ENCODE data around the gene UPF1. TPM values are rescaled to one million over a fixed set of nuclear protein-coding genes. Genes with fewer than 3 reads are reported as not detected.
A peak's percentile ranks its signal among the peaks of the same experiment; 100 is the strongest.

The UPF1 gene
- total and polyA plus RNA-seq, 2 of the 13 experiments (the other 11 are each of a cell fraction or from before 2014, with no cell fraction given): 16.9 to 41.8 TPM

DNA sequence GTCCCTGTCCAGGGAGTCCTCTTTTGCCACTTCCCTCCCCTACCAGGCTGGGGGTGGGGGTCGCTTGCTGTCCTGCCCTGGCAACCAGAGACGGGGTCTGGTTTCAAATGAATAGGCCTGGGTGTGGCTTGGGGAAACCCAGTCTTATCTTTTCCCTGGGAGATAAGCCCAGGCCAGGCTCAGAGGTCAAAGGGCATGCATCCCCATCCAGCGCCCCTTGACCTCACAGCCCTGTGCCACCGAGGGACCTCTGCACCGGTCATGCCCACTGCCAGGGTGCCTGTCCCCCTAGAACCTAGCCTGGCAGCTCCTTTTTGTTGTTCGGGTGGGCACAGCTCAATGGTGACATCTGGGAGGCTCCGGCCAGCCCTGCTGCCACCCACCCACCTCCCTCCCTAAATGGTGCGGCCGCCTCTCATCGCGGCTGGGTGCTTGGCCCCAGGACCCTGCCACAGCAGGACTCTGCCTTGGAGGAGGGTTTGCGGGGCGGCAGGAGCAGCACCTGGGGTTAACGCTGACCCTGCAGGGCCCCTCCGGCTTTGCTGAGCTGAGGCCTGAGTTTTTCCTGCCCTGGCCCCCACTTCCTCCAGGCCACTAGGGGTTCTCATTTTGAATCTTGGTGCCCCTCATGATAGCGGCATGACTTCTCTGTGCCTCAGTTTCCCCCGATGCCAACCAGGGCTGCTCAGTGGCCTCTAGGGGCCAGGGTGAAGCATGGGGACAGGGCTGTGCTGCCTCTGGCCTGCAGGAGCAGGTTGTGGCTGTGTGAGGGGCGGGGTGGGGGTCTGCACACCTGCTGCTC is 67.0 kb downstream of the UPF1 start (continued):
- TF ChIP-seq, protein P1, sequence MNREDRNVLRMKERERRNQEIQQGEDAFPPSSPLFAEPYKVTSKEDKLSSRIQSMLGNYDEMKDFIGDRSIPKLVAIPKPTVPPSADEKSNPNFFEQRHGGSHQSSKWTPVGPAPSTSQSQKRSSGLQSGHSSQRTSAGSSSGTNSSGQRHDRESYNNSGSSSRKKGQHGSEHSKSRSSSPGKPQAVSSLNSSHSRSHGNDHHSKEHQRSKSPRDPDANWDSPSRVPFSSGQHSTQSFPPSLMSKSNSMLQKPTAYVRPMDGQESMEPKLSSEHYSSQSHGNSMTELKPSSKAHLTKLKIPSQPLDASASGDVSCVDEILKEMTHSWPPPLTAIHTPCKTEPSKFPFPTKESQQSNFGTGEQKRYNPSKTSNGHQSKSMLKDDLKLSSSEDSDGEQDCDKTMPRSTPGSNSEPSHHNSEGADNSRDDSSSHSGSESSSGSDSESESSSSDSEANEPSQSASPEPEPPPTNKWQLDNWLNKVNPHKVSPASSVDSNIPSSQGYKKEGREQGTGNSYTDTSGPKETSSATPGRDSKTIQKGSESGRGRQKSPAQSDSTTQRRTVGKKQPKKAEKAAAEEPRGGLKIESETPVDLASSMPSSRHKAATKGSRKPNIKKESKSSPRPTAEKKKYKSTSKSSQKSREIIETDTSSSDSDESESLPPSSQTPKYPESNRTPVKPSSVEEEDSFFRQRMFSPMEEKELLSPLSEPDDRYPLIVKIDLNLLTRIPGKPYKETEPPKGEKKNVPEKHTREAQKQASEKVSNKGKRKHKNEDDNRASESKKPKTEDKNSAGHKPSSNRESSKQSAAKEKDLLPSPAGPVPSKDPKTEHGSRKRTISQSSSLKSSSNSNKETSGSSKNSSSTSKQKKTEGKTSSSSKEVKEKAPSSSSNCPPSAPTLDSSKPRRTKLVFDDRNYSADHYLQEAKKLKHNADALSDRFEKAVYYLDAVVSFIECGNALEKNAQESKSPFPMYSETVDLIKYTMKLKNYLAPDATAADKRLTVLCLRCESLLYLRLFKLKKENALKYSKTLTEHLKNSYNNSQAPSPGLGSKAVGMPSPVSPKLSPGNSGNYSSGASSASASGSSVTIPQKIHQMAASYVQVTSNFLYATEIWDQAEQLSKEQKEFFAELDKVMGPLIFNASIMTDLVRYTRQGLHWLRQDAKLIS (CRISPR knock-in tag; IDR thresholded peaks at IDR 0.05): no peak
- no peak for TF ChIP-seq ZNF720 (CRISPR knock-in tag; IDR thresholded peaks at IDR 0.05)
- TF ChIP-seq HMGXB3 (CRISPR knock-in tag; IDR thresholded peaks at IDR 0.05; ENCODE audit: borderline replicate concordance): no peak
- TF ChIP-seq RBM39 (IDR thresholded peaks at IDR 0.05; ENCODE audit: low read depth, low read length, poor library complexity, severe bottlenecking): peak; percentile 48
- TF ChIP-seq SPEN (CRISPR knock-in tag; IDR thresholded peaks at IDR 0.05; ENCODE audit: low read depth): no peak
- no peak for TF ChIP-seq ZNF430 (CRISPR knock-in tag; IDR thresholded peaks at IDR 0.05)
- no peak for TF ChIP-seq ETS1 (CRISPR knock-in tag; IDR thresholded peaks at IDR 0.05)
- TF ChIP-seq SMARCE1 (IDR thresholded peaks at IDR 0.05; ENCODE audit: borderline replicate concordance): no peak
- no peak for TF ChIP-seq FUBP1 (CRISPR knock-in tag; IDR thresholded peaks at IDR 0.05; ENCODE audit: borderline replicate concordance)
- TF ChIP-seq, protein P2, sequence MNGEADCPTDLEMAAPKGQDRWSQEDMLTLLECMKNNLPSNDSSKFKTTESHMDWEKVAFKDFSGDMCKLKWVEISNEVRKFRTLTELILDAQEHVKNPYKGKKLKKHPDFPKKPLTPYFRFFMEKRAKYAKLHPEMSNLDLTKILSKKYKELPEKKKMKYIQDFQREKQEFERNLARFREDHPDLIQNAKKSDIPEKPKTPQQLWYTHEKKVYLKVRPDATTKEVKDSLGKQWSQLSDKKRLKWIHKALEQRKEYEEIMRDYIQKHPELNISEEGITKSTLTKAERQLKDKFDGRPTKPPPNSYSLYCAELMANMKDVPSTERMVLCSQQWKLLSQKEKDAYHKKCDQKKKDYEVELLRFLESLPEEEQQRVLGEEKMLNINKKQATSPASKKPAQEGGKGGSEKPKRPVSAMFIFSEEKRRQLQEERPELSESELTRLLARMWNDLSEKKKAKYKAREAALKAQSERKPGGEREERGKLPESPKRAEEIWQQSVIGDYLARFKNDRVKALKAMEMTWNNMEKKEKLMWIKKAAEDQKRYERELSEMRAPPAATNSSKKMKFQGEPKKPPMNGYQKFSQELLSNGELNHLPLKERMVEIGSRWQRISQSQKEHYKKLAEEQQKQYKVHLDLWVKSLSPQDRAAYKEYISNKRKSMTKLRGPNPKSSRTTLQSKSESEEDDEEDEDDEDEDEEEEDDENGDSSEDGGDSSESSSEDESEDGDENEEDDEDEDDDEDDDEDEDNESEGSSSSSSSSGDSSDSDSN (CRISPR knock-in tag; IDR thresholded peaks at IDR 0.05): no peak
- TF ChIP-seq HIC2 (CRISPR knock-in tag; IDR thresholded peaks at IDR 0.05; ENCODE audit: low read depth): 0 out of 2 replicates have a peak, but pooled peaks have one; percentile 55

All from HepG2 (cell line).